ENCODE measurements around the gene CDKAL1.

CDKAL1 gene

GRCh38 chr6:21033575-21034026 lies 499.3 kb downstream of the CDKAL1 start:
- H3K27me3 ChIP-seq (ENCODE audit: control insufficient read depth, insufficient read depth, low read length) = no peaks in the 10 kb centered on the region
- no peak overlapping the region for H3K9ac ChIP-seq (ENCODE audit: low read depth, low read length)
- H3K9me3 ChIP-seq (replicated peaks; ENCODE audit: low read length) = no peaks in the 10 kb centered on the region
- peaks cover 14% of the 10 kb centered on the region for H3K4me1 ChIP-seq (ENCODE audit: control insufficient read depth, insufficient read depth, low read length)
- peak overlapping the region; percentile 44 for H3K4me2 ChIP-seq (ENCODE audit: low read length)
- no peaks in the 10 kb centered on the region for H3K36me3 ChIP-seq (ENCODE audit: insufficient read depth, low read length)
- peak overlapping the region; percentile 6 for H3K4me3 ChIP-seq (ENCODE audit: low read length)

DNA sequence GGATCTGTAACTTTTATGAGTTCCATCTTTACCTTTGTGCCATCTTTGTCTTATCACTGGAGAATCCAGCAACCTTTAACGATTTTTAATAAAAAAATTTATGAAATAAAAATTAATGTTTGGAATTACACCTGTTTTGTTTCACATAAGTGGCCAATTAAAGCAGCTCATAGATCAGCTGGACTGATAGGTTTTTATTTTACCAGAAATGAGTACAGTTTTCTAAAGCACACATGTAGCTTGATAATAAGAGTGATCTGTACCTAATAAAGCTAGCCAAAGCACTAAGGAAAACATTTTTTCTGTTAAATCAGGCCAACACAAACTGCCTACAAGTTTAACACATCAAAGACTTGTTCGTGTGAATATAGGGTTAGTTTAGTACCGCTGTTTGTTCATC lies 500.1 kb downstream of the CDKAL1 start:
- Histone ChIP-seq H3K36me3 (ENCODE audit: insufficient read depth, low read length) (no peaks in the 10 kb centered on the region), H3K4me2 (ENCODE audit: low read length) (peak overlapping the region; percentile 44), H3K4me3 (ENCODE audit: low read length) (no peak overlapping the region), H3K27me3 (ENCODE audit: control insufficient read depth, insufficient read depth, low read length) (no peaks in the 10 kb centered on the region), H3K4me1 (ENCODE audit: control insufficient read depth, insufficient read depth, low read length) (peaks cover 14% of the 10 kb centered on the region), H3K9me3 (replicated peaks; ENCODE audit: low read length) (no peaks in the 10 kb centered on the region), H3K9ac (ENCODE audit: low read depth, low read length) (no peak overlapping the region)

- no peak overlapping the region for H3K4me3 ChIP-seq (ENCODE audit: low read length)
- no peaks in the 10 kb centered on the region for H3K9me3 ChIP-seq (replicated peaks; ENCODE audit: low read length)
- H3K36me3 ChIP-seq (ENCODE audit: insufficient read depth, low read length) = no peaks in the 10 kb centered on the region
- no peaks in the 10 kb centered on the region for H3K27me3 ChIP-seq (ENCODE audit: control insufficient read depth, insufficient read depth, low read length)
- no peak overlapping the region for H3K9ac ChIP-seq (ENCODE audit: low read depth, low read length)
- H3K4me1 ChIP-seq (ENCODE audit: control insufficient read depth, insufficient read depth, low read length) = peaks cover 14% of the 10 kb centered on the region
- H3K4me2 ChIP-seq (ENCODE audit: low read length) = no peak overlapping the region
Measured at GRCh38 chr6:21037453-21037852, 503.2 kb downstream of the CDKAL1 start.

- Histone ChIP-seq H3K27me3 (ENCODE audit: control insufficient read depth, insufficient read depth, low read length) (no peaks in the 10 kb centered on the region), H3K4me1 (ENCODE audit: control insufficient read depth, insufficient read depth, low read length) (no peaks in the 10 kb centered on the region), H3K4me2 (ENCODE audit: low read length) (no peak overlapping the region), H3K9me3 (replicated peaks; ENCODE audit: low read length) (no peaks in the 10 kb centered on the region), H3K36me3 (ENCODE audit: insufficient read depth, low read length) (no peaks in the 10 kb centered on the region), H3K4me3 (ENCODE audit: low read length) (no peak overlapping the region), H3K9ac (ENCODE audit: low read depth, low read length) (no peak overlapping the region)
Measured at GRCh38 chr6:21039926-21040325, 505.7 kb downstream of the CDKAL1 start.

GRCh38 chr6:21045135-21045700 lies 511.0 kb downstream of the CDKAL1 start:
- Histone ChIP-seq H3K9ac (ENCODE audit: low read depth, low read length) (no peak overlapping the region), H3K4me1 (ENCODE audit: control insufficient read depth, insufficient read depth, low read length) (peaks cover 10% of the 10 kb centered on the region), H3K9me3 (replicated peaks; ENCODE audit: low read length) (no peaks in the 10 kb centered on the region), H3K27me3 (ENCODE audit: control insufficient read depth, insufficient read depth, low read length) (no peaks in the 10 kb centered on the region), H3K4me3 (ENCODE audit: low read length) (no peak overlapping the region), H3K36me3 (ENCODE audit: insufficient read depth, low read length) (no peaks in the 10 kb centered on the region), H3K4me2 (ENCODE audit: low read length) (no peak overlapping the region)

DNA sequence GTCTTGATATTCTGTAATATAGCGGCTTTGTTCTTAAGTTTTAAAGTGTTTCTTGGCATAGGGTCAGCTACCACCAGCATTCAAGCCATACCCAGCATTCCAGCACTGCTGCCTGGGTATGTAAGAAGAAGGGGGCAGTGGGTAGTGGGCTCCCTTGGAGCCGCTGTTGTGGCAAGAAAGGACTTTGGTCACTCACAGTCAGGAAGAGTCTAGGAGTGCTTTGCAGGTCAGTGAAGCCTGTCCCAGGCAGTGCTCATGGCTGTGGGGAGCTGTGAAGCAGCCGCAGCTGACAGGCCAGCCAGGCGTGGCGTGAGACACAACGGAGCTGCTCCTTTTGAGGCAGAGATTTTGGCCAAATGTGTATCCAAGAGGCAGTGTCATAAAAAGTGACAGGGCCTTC lies 512.0 kb downstream of the CDKAL1 start:
- no peak overlapping the region for H3K4me2 ChIP-seq (ENCODE audit: low read length)
- H3K36me3 ChIP-seq (ENCODE audit: insufficient read depth, low read length) = no peaks in the 10 kb centered on the region
- no peak overlapping the region for H3K4me3 ChIP-seq (ENCODE audit: low read length)
- H3K4me1 ChIP-seq (ENCODE audit: control insufficient read depth, insufficient read depth, low read length) = peaks cover 10% of the 10 kb centered on the region
- no peak overlapping the region for H3K9ac ChIP-seq (ENCODE audit: low read depth, low read length)
- no peaks in the 10 kb centered on the region for H3K9me3 ChIP-seq (replicated peaks; ENCODE audit: low read length)
- H3K27me3 ChIP-seq (ENCODE audit: control insufficient read depth, insufficient read depth, low read length) = no peaks in the 10 kb centered on the region

- H3K36me3 ChIP-seq (ENCODE audit: insufficient read depth, low read length) = no peaks in the 10 kb centered on the region
- H3K9me3 ChIP-seq (replicated peaks; ENCODE audit: low read length) = no peaks in the 10 kb centered on the region
- H3K4me1 ChIP-seq (ENCODE audit: control insufficient read depth, insufficient read depth, low read length) = peaks cover 10% of the 10 kb centered on the region
Measured at GRCh38 chr6:21048047-21048446, 513.8 kb downstream of the CDKAL1 start.

DNA sequence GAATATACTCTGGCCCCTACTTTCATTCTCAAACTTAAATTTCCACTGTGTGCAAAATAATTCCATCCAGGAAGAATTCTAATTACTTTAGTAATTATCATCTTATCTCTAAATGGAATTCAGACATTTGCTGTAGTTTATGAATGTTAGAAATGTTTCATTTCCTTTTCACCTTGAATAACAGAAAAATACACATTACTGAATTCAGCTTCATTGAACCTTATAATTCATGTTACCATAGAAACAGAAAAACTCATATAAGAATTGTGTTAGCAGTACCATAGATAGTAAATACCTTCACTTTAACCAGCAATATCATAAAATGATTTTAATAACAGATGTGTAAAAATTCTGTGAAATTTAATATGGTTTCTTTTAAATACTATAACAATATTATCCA lies 514.9 kb downstream of the CDKAL1 start:
- no peak overlapping the region for H3K9ac ChIP-seq (ENCODE audit: low read depth, low read length)
- H3K4me3 ChIP-seq (ENCODE audit: low read length) = no peak overlapping the region
- H3K4me1 ChIP-seq (ENCODE audit: control insufficient read depth, insufficient read depth, low read length) = peaks cover 10% of the 10 kb centered on the region
- no peaks in the 10 kb centered on the region for H3K9me3 ChIP-seq (replicated peaks; ENCODE audit: low read length)
- H3K27me3 ChIP-seq (ENCODE audit: control insufficient read depth, insufficient read depth, low read length) = no peaks in the 10 kb centered on the region
- H3K36me3 ChIP-seq (ENCODE audit: insufficient read depth, low read length) = no peaks in the 10 kb centered on the region
- no peak overlapping the region for H3K4me2 ChIP-seq (ENCODE audit: low read length)

More at GRCh38 chr6:21048047-21048446, 513.8 kb downstream of the CDKAL1 start:
- H3K4me3 ChIP-seq (ENCODE audit: low read length) = no peak overlapping the region
- no peak overlapping the region for H3K9ac ChIP-seq (ENCODE audit: low read depth, low read length)
- H3K27me3 ChIP-seq (ENCODE audit: control insufficient read depth, insufficient read depth, low read length) = no peaks in the 10 kb centered on the region
- no peak overlapping the region for H3K4me2 ChIP-seq (ENCODE audit: low read length)

GRCh38 chr6:21049572-21049971 lies 515.3 kb downstream of the CDKAL1 start:
- no peaks in the 10 kb centered on the region for H3K27me3 ChIP-seq (ENCODE audit: control insufficient read depth, insufficient read depth, low read length)
- no peak overlapping the region for H3K4me3 ChIP-seq (ENCODE audit: low read length)

DNA sequence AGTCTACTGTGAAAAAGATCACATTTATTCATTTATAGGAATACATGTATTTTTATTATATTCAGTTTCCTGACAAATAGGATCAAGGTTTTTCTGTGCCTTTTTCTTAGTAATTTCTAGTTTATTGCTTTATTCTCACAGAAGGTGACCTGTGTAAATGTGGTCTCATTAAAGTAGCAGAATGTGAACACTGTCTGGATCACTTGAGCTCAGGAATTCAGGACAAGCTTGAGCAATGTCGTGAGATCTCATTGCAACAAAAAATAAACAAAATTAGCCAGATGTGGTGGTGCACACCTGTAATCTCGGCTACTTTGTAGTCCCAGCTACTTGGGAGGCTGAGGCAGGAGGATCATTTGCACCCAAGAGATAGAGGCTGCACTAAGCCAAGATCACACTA lies 516.7 kb downstream of the CDKAL1 start:
- Histone ChIP-seq H3K4me1 (ENCODE audit: control insufficient read depth, insufficient read depth, low read length) (peaks cover 10% of the 10 kb centered on the region), H3K4me3 (ENCODE audit: low read length) (no peak overlapping the region), H3K4me2 (ENCODE audit: low read length) (no peak overlapping the region), H3K27me3 (ENCODE audit: control insufficient read depth, insufficient read depth, low read length) (no peaks in the 10 kb centered on the region), H3K9me3 (replicated peaks; ENCODE audit: low read length) (no peaks in the 10 kb centered on the region), H3K9ac (ENCODE audit: low read depth, low read length) (no peak overlapping the region), H3K36me3 (ENCODE audit: insufficient read depth, low read length) (no peaks in the 10 kb centered on the region)

More at GRCh38 chr6:21049572-21049971, 515.3 kb downstream of the CDKAL1 start:
- Histone ChIP-seq H3K4me2 (ENCODE audit: low read length) (no peak overlapping the region), H3K9ac (ENCODE audit: low read depth, low read length) (no peak overlapping the region), H3K36me3 (ENCODE audit: insufficient read depth, low read length) (no peaks in the 10 kb centered on the region), H3K4me1 (ENCODE audit: control insufficient read depth, insufficient read depth, low read length) (peaks cover 10% of the 10 kb centered on the region), H3K9me3 (replicated peaks; ENCODE audit: low read length) (no peaks in the 10 kb centered on the region)

DNA sequence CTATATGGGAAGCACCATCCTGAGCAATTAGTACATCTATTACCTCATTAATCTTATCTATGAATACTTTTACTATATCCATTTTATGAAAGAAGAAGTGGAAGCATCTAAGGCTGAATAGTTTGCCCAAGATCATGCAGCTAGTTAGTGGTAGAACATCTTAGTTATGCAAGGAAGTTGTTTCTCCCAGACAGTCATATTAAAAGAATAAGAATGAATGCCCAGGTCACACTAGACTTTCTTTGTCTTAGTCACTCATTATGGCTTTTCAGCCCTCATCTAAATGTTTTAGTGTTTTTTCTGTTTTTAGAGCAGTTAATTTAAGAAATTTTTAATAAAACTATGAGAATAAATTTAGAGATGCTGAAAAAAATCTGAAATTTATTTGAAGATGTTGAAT lies 517.5 kb downstream of the CDKAL1 start:
- Histone ChIP-seq H3K9me3 (replicated peaks; ENCODE audit: low read length) (no peaks in the 10 kb centered on the region), H3K36me3 (ENCODE audit: insufficient read depth, low read length) (no peaks in the 10 kb centered on the region), H3K4me2 (ENCODE audit: low read length) (no peak overlapping the region), H3K9ac (ENCODE audit: low read depth, low read length) (no peak overlapping the region), H3K27me3 (ENCODE audit: control insufficient read depth, insufficient read depth, low read length) (no peaks in the 10 kb centered on the region), H3K4me3 (ENCODE audit: low read length) (no peak overlapping the region), H3K4me1 (ENCODE audit: control insufficient read depth, insufficient read depth, low read length) (peaks cover 10% of the 10 kb centered on the region)

- no peak overlapping the region for H3K4me3 ChIP-seq (ENCODE audit: low read length)
- H3K36me3 ChIP-seq (ENCODE audit: insufficient read depth, low read length) = no peaks in the 10 kb centered on the region
- H3K9ac ChIP-seq (ENCODE audit: low read depth, low read length) = no peak overlapping the region
- peaks cover 10% of the 10 kb centered on the region for H3K4me1 ChIP-seq (ENCODE audit: control insufficient read depth, insufficient read depth, low read length)
- no peaks in the 10 kb centered on the region for H3K27me3 ChIP-seq (ENCODE audit: control insufficient read depth, insufficient read depth, low read length)
- H3K4me2 ChIP-seq (ENCODE audit: low read length) = no peak overlapping the region
- H3K9me3 ChIP-seq (replicated peaks; ENCODE audit: low read length) = no peaks in the 10 kb centered on the region
Measured at GRCh38 chr6:21053612-21054011, 519.4 kb downstream of the CDKAL1 start.
